VCaP (cell line): ENCODE measurements around the gene ISCU.

ENCODE experiments used
- H3K27ac ChIP-seq: fragments of 450-650 bp; 2 replicates; pipeline ENCODE4 v1.5.1; 2017
- TF ChIP-seq, protein P1 (sequence below): fragments of 450-650 bp; conservative IDR thresholded peaks from 2 replicates; pipeline ENCODE4 v1.5.1; 2017; ENCODE audit warnings: mild to moderate bottlenecking, moderate library complexity

The ISCU gene

DNA sequence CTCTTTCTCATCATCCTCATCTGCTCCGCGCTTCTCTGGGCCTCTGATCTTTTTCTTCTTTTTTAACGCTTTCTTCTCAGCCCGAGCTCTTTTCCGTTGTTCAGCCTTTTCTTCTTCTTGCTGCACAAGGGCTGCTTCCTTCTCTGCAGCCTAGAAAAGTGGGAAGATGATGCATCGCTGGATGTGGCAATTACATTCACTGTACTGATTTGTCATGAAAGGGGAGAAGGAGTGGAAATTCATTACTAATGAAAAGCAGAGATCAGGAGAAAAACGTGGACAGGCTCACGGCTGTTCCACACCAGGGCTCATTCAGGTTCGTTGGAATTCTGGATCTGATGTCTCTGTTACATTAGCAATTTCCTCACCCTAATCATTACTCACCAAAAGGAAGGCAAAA lies 32.2 kb upstream of the ISCU start:
- no peak overlapping the region for H3K27ac ChIP-seq
- TF ChIP-seq, protein P1, sequence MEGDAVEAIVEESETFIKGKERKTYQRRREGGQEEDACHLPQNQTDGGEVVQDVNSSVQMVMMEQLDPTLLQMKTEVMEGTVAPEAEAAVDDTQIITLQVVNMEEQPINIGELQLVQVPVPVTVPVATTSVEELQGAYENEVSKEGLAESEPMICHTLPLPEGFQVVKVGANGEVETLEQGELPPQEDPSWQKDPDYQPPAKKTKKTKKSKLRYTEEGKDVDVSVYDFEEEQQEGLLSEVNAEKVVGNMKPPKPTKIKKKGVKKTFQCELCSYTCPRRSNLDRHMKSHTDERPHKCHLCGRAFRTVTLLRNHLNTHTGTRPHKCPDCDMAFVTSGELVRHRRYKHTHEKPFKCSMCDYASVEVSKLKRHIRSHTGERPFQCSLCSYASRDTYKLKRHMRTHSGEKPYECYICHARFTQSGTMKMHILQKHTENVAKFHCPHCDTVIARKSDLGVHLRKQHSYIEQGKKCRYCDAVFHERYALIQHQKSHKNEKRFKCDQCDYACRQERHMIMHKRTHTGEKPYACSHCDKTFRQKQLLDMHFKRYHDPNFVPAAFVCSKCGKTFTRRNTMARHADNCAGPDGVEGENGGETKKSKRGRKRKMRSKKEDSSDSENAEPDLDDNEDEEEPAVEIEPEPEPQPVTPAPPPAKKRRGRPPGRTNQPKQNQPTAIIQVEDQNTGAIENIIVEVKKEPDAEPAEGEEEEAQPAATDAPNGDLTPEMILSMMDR, result no peak

DNA sequence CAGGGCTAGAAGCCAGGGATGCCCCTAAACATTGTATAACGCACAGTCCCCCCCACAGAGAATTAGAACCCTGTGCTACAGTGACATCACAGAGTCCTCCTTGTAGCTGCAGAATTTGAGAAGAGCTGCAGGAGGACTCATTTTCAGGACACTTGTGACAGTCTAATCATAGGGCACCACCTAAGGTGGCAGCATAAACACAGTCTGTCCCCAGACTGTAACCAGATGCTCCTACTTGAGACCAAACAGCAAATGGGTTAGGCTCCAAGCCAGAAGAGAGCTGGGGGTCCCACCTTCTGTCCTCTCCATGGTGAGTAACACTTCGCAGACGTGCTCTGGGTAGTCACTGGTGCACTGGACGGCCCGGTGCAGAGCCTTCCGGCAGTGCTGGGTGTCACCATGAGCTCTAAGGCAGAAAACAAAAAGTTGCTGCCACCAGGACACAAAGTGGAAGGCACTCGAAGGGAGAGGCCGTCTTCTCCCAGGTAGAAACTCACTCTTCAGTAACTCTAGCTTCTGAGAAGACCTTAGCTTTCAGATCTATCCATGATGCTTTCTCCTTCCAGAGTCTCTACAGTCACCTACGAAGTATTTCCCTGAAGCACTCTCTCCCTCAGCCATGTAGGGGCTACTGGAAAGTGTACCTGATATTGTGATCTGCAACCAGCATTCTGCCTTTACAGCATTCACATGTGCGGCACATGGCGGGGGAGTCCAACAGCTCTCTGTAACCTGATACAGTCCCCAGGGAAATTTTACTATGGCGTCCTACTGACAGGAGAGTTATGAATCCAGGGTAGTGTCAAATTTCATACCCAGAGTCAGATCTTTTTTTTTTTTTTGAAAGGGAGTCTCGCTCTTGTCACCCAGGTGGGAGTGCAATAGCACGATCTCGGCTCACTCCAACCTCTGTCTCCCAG lies 30.2 kb upstream of the ISCU start:
- no peak overlapping the region for H3K27ac ChIP-seq
- TF ChIP-seq, protein P1, result no peak

DNA sequence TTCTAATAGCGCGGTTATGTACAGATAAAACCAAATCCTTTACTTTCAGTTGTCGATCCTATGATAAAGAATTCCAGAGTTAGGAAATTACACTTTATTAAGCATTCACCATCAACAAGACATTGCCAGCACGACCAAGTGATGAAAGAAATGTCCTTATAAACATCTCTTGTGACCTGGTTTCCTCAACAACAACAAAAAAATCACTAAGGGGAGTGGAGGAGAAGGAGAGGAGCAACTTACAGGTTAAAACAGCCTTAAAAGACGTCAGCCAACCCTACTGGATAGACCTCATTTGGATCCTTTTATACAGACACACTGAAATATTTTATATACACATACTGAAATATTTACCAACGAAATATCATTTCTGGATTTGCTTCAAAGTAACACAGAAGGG lies 24.2 kb upstream of the ISCU start:
- TF ChIP-seq, protein P1, result no peak
- H3K27ac ChIP-seq, result no peak overlapping the region

DNA sequence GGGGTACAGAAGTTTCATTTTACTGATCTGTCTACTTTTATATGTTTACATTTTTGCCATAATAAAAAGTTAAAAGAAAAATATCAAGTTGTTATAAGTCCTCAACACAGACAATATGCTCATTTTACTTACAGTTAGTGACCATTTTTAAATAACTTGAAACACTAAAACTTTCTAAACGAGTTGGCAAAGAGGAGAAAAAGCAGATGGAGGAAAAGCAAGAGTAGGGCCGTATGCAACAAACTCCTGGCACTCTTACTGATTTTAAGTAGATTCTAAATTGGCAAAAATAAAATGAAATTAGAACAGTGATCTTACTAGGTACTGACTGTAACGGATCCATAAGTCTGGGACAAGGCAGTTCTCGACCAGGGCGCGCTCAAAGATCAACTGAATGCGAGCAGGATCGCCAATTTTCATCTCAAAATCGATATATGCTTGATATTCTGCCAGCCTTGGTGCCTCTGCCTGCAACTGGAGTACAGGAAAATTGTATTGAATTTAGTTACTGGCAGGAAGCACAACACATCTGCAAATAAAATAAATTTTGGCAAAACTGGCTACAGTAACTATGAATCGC lies 23.7 kb upstream of the ISCU start:
- no peak overlapping the region for H3K27ac ChIP-seq
- TF ChIP-seq, protein P1, result no peak

DNA sequence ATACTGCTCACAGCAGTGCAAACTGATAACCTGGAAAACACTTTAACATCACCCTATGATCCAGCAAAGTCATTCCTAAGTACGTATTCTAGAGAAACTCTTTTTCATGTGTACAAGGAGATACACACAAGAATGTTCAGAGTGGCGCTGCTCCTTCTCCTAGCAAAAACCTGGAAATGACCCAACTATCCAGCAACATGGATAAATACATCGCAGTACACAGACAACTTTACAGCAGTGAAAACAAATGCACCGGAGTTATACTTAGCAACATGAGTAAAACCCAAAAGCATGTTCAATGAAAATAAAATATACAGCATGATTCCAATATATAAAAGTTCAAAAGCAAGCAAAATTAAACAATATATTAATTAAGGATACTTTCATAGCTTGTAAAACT lies 20.1 kb upstream of the ISCU start:
- TF ChIP-seq, protein P1, result no peak
- H3K27ac ChIP-seq, result no peak overlapping the region

DNA sequence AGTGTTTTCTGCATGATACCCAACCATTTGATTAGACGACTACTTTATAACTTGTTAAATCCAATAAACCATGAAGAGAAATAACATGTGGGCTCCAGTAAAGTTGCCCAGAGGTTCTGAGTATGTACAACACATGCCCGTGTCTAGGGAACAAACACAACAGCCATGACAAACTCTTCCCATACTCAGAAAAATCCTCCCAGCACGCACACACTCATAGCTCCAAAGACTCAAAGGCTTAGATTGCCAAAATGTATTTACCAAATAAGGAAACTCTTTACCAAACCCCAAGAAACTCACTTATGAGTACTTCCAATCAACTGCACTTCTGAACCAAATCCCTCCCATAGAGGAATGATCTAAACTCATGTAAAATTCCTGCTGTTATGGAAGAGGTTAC lies 18.7 kb upstream of the ISCU start:
- H3K27ac ChIP-seq, result no peak overlapping the region
- TF ChIP-seq, protein P1, result no peak

DNA sequence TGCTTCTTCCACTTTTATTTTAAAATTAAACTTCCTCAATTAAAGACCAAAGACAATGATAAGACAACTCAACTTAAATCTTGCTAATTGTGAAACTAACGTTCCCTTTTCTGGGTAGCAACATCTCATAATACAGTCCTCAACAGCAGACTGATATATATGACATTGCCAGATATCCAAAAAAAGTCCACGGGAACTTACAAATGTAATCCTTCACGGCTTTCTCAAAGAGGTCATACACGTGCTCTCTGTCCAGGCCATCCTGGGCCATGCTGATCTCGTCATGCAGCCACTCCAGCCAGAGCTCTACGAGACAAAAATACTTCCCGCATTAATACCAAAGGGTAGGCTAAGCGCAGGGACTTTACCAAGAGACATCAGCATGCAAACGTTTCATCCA lies 14.7 kb upstream of the ISCU start:
- H3K27ac ChIP-seq, result peak overlapping the region; percentile 53
- TF ChIP-seq, protein P1, result no peak
